Loucy (cell line): ENCODE measurements around the gene ALKBH1.

ENCODE experiments used
- H2AFZ ChIP-seq: fragments of 200-600 bp; sonication (generic); 2 replicates; pipeline ENCODE4 v1.6.0; 2016; ENCODE audit warnings: antibody characterized with exemption, mild to moderate bottlenecking, low read length, moderate library complexity
- H3F3A ChIP-seq: fragments of 200-600 bp; 2 replicates; pipeline ENCODE4 v1.6.0; 2016; ENCODE audit warnings: antibody characterized with exemption, low read depth, mild to moderate bottlenecking
- H3K27me3 ChIP-seq: fragments of 200-600 bp; sonication (generic); 2 replicates; pipeline ENCODE4 v1.6.1; 2014; ENCODE audit warnings: low read length, mild to moderate bottlenecking; ENCODE audit not compliant: insufficient read depth, poor library complexity, severe bottlenecking
- H3K36me3 ChIP-seq: fragments of 200-600 bp; sonication (generic); 2 replicates; pipeline ENCODE4 v1.6.1; 2016; ENCODE audit warnings: low read length; ENCODE audit not compliant: insufficient read depth
- H3K4me1 ChIP-seq: fragments of 200-600 bp; sonication (generic); 2 replicates; pipeline ENCODE4 v1.5.1; 2014; ENCODE audit warnings: low read length, mild to moderate bottlenecking; ENCODE audit not compliant: insufficient read depth, poor library complexity, severe bottlenecking
- H3K4me2 ChIP-seq: fragments of 200-600 bp; sonication (generic); 2 replicates; pipeline ENCODE4 v1.6.0; 2014; ENCODE audit warnings: antibody characterized with exemption, low read length, low read depth, mild to moderate bottlenecking; ENCODE audit not compliant: poor library complexity, severe bottlenecking
- H3K4me3 ChIP-seq: fragments of 200-600 bp; sonication (generic); 2 replicates; pipeline ENCODE4 v1.5.1; 2014; ENCODE audit warnings: low read length, mild to moderate bottlenecking, mixed read lengths; ENCODE audit not compliant: poor library complexity, severe bottlenecking
- H3K79me2 ChIP-seq: fragments of 200-600 bp; sonication (generic); 2 replicates; pipeline ENCODE4 v1.6.1; 2014; ENCODE audit warnings: low read length; ENCODE audit not compliant: insufficient read depth
- H3K9ac ChIP-seq: fragments of 200-600 bp; sonication (generic); 2 replicates; pipeline ENCODE4 v1.6.0; 2014; ENCODE audit warnings: mild to moderate bottlenecking, low read depth, low read length, moderate library complexity; ENCODE audit not compliant: poor library complexity, severe bottlenecking
- H3K9me2 ChIP-seq: fragments of 200-600 bp; sonication (generic); replicated peaks from 2 replicates; pipeline ENCODE4 v1.6.1; 2016; ENCODE audit warnings: low read depth, low read length, mixed read lengths
- H3K9me3 ChIP-seq: fragments of 200-600 bp; sonication (generic); 2 replicates; pipeline ENCODE4 v1.6.1; 2014; ENCODE audit warnings: mild to moderate bottlenecking, antibody characterized with exemption, low read length, low read depth; ENCODE audit not compliant: insufficient read depth
- H4K20me1 ChIP-seq: fragments of 200-600 bp; sonication (generic); 2 replicates; pipeline ENCODE4 v1.6.0; 2014; ENCODE audit warnings: antibody characterized with exemption, low read length, mild to moderate bottlenecking; ENCODE audit not compliant: insufficient read depth, poor library complexity, severe bottlenecking
- EZH2phosphoT487 ChIP-seq: fragments of 200-600 bp; IDR thresholded peaks from 2 replicates; pipeline ENCODE4 v1.6.1; 2018; ENCODE audit warnings: antibody characterized with exemption, mild to moderate bottlenecking, moderate library complexity, borderline replicate concordance
- TF ChIP-seq, protein P1 (sequence below): fragments of 200-600 bp; sonication (generic); conservative IDR thresholded peaks from 2 replicates; pipeline ENCODE4 v1.5.1; 2014; ENCODE audit warnings: mild to moderate bottlenecking, antibody characterized with exemption, low read length

The ALKBH1 gene

DNA sequence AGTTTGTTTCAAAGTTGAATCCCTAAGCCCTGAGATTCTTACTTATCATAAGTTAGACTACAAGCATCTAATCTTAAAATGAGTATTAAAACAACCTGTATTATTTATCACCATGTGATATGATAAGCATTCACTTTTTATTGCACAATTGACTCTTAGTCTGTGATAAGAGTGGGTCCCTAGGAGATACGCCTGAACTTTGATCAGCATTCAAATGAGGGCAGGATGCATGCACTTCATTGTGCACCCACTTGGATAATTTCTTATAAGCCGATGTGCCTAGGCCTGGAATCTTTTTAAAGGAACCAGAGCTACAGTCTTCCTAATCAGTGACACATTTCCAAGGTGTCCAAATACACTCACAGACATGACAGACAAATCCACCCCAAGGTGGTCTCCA is 60.0 kb downstream of the ALKBH1 start:
- Histone ChIP-seq H3K79me2 (no peaks in the 10 kb centered on the region), H3K4me3 (no peak overlapping the region), H4K20me1 (no peaks in the 10 kb centered on the region), H3K4me2 (no peak overlapping the region), H3K9me2 (no peaks in the 10 kb centered on the region), H3K9ac (no peak overlapping the region), H2AFZ (no peak overlapping the region), H3K36me3 (no peaks in the 10 kb centered on the region), H3K9me3 (no peaks in the 10 kb centered on the region), H3F3A (0 out of 2 replicates have a peak, but pooled peaks cover 3% of the 10 kb centered on the region), H3K27me3 (no peaks in the 10 kb centered on the region), H3K4me1 (no peaks in the 10 kb centered on the region)
- TF ChIP-seq EZH2phosphoT487: no peak
- TF ChIP-seq, protein P1, sequence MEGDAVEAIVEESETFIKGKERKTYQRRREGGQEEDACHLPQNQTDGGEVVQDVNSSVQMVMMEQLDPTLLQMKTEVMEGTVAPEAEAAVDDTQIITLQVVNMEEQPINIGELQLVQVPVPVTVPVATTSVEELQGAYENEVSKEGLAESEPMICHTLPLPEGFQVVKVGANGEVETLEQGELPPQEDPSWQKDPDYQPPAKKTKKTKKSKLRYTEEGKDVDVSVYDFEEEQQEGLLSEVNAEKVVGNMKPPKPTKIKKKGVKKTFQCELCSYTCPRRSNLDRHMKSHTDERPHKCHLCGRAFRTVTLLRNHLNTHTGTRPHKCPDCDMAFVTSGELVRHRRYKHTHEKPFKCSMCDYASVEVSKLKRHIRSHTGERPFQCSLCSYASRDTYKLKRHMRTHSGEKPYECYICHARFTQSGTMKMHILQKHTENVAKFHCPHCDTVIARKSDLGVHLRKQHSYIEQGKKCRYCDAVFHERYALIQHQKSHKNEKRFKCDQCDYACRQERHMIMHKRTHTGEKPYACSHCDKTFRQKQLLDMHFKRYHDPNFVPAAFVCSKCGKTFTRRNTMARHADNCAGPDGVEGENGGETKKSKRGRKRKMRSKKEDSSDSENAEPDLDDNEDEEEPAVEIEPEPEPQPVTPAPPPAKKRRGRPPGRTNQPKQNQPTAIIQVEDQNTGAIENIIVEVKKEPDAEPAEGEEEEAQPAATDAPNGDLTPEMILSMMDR: no peak

DNA sequence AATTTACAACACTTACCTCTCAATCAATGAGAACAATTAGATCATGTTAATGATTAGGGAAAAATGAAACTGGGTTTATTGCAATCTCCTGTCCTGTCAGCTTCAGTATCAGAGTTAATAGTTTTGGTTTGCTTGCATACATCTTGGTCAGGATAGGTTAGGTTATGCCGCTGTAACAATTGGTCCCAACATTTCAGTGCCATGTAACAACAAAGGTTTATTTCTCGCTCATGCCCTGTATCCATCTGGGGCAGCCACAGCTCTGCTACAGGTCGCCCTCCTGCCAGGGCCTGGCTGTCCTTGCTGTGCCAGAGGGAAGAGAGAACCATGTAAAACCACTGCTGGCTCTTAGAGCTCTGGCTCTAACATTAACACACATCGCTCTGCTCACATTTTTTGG is 60.9 kb downstream of the ALKBH1 start:
- Histone ChIP-seq H3K4me2 (no peak overlapping the region), H4K20me1 (no peaks in the 10 kb centered on the region), H3K9me2 (no peaks in the 10 kb centered on the region), H3K4me3 (no peak overlapping the region), H2AFZ (no peak overlapping the region), H3K9me3 (no peaks in the 10 kb centered on the region), H3K79me2 (no peaks in the 10 kb centered on the region), H3F3A (no peaks in the 10 kb centered on the region), H3K27me3 (no peaks in the 10 kb centered on the region), H3K36me3 (no peaks in the 10 kb centered on the region), H3K4me1 (no peaks in the 10 kb centered on the region), H3K9ac (no peak overlapping the region)
- TF ChIP-seq EZH2phosphoT487: no peak
- TF ChIP-seq, protein P1: no peak

- Histone ChIP-seq H3K9ac (no peak overlapping the region), H3K4me3 (no peak overlapping the region), H3K9me2 (no peaks in the 10 kb centered on the region), H3F3A (no peaks in the 10 kb centered on the region), H3K4me2 (no peak overlapping the region), H2AFZ (no peak overlapping the region), H3K4me1 (no peaks in the 10 kb centered on the region), H3K27me3 (no peaks in the 10 kb centered on the region), H4K20me1 (no peaks in the 10 kb centered on the region), H3K9me3 (no peaks in the 10 kb centered on the region), H3K36me3 (no peaks in the 10 kb centered on the region), H3K79me2 (no peaks in the 10 kb centered on the region)
- TF ChIP-seq EZH2phosphoT487: no peak
- TF ChIP-seq, protein P1: no peak
These were observed 62.1 kb downstream of the ALKBH1 start for GRCh38 chr14:77645520-77646230.
